ENCODE data around the gene PSEN1.

DNA sequence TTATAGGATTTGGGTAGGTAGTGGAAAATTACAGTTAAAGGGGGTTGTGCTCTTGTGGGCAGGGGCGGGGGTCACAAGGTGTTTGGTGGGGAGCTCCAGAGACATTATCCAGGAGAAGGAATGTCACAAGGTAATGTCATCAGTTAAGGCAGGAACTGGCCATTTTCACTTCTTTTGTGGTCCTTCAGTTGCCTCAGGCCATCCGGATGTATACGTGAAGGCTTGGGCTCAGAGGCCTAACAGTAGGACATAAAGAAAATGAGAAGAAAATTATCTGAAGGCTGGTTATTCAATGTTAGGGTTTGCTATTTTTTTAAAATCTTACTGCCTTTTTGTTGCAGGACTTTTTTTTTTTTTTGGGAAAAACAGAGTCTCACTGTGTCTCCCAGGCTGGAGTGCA is 2.5 kb upstream of the PSEN1 start:
- TF ChIP-seq CTCF (IDR thresholded peaks at IDR 0.05) (no peak), POLR2A (IDR thresholded peaks at IDR 0.05) (no peak), POLR2AphosphoS5 (IDR thresholded peaks at IDR 0.05) (no peak), EP300 (IDR thresholded peaks at IDR 0.05; ENCODE audit: low read depth) (no peak)

Measured in transverse colon (tissue), 4 donors.